H1 (cell line): ENCODE data around the gene SRXN1. TPM values are rescaled to one million over a fixed set of nuclear protein-coding genes. Genes with fewer than 3 reads are reported as not detected.
A peak's percentile ranks its signal among the peaks of the same experiment; 100 is the strongest.

Experiments
- CEBPB ChIP-seq: IDR thresholded peaks from 2 replicates; pipeline ENCODE4 v1.6.1; 2012; ENCODE audit warnings: low read depth, low read length
- NRF1 ChIP-seq: IDR thresholded peaks from 2 replicates; pipeline ENCODE4 v1.6.1; 2011; ENCODE audit warnings: mild to moderate bottlenecking, low read depth, low read length, improper control_type of control experiment
- POLR2A ChIP-seq, 2 experiments: IDR thresholded peaks; 1 replicate in 1 of 2; 2 replicates in 1 of 2; pipeline ENCODE4 v1.6.1; 2011; ENCODE audit warnings: low read depth in 2 of 2, low read length in 2 of 2, mild to moderate bottlenecking in 2 of 2; ENCODE audit errors: control extremely low read depth in 1 of 2
- RAD21 ChIP-seq, 2 experiments: IDR thresholded peaks in 1 of 2; conservative IDR thresholded peaks in 1 of 2; 2 replicates each; pipeline ENCODE4 v1.6.1; 2011; ENCODE audit warnings: low read depth in 2 of 2, low read length in 2 of 2, improper control_type of control experiment in 1 of 2, inconsistent platforms in 1 of 2, mild to moderate bottlenecking in 1 of 2, moderate library complexity in 1 of 2
- SIN3A ChIP-seq, 2 experiments: IDR thresholded peaks in 1 of 2; conservative IDR thresholded peaks in 1 of 2; 2 replicates each; pipeline ENCODE4 v1.6.1; 2011 to 2012; ENCODE audit warnings: low read length in 2 of 2, improper control_type of control experiment in 1 of 2, low read depth in 1 of 2, mild to moderate bottlenecking in 1 of 2
- SIRT6 ChIP-seq: IDR thresholded peaks from one replicate; pipeline ENCODE4 v1.7.1; 2012; ENCODE audit warnings: low read length, inconsistent platforms
- SP2 ChIP-seq: IDR thresholded peaks from 2 replicates; pipeline ENCODE4 v1.6.1; 2012; ENCODE audit warnings: mild to moderate bottlenecking, low read length, inconsistent platforms
- SP4 ChIP-seq: IDR thresholded peaks from 2 replicates; pipeline ENCODE4 v1.6.1; 2012; ENCODE audit warnings: low read length, inconsistent platforms
- SRF ChIP-seq: IDR thresholded peaks from 2 replicates; pipeline ENCODE4 v1.6.1; 2011; ENCODE audit warnings: mild to moderate bottlenecking, low read depth, low read length, moderate library complexity
- YY1 ChIP-seq: IDR thresholded peaks from 2 replicates; pipeline ENCODE4 v1.6.1; 2011; ENCODE audit warnings: low read depth, mild to moderate bottlenecking, low read length
- polyA plus RNA-seq, 7 experiments: library from polyadenylated mRNA; depleted of rRNA in 3 of 7; stranded (reverse) in 5 of 7; unstranded in 2 of 7; fragments of >200 nt in 5 of 7; fragments of 200-250 nt in 2 of 7; gene quantifications; 1 replicate in 5 of 7; 2 replicates in 1 of 7; 4 replicates in 1 of 7; pipeline versions ENCODE4 v1.2.1 to v1.2.3, GENCODE V29; 2011 to 2013; ENCODE audit warnings: missing spikeins in 2 of 7, mixed read lengths in 2 of 7
- total RNA-seq: library from RNA; stranded (reverse); fragmentation: NEBNext Ultra II Directional; extraction: Animal tissue kit (Norgen Biotek cat#: 25700); gene quantifications from 2 replicates; pipeline ENCODE4 v1.2.1, GENCODE V29; 2021
- TF ChIP-seq, protein P1 (sequence below): fragments of 300-600 bp; sonication (generic); IDR thresholded peaks from 2 replicates; pipeline ENCODE4 v1.7.1; 2012; ENCODE audit warnings: low read length, moderate library complexity, mild to moderate bottlenecking, inconsistent platforms; ENCODE audit not compliant: insufficient replicate concordance

Gene SRXN1
- total and polyA plus RNA-seq, 2 of the 8 experiments (the other 6 are each of a cell fraction or from before 2014, with no cell fraction given), result 12.2 to 15.8 TPM

DNA sequence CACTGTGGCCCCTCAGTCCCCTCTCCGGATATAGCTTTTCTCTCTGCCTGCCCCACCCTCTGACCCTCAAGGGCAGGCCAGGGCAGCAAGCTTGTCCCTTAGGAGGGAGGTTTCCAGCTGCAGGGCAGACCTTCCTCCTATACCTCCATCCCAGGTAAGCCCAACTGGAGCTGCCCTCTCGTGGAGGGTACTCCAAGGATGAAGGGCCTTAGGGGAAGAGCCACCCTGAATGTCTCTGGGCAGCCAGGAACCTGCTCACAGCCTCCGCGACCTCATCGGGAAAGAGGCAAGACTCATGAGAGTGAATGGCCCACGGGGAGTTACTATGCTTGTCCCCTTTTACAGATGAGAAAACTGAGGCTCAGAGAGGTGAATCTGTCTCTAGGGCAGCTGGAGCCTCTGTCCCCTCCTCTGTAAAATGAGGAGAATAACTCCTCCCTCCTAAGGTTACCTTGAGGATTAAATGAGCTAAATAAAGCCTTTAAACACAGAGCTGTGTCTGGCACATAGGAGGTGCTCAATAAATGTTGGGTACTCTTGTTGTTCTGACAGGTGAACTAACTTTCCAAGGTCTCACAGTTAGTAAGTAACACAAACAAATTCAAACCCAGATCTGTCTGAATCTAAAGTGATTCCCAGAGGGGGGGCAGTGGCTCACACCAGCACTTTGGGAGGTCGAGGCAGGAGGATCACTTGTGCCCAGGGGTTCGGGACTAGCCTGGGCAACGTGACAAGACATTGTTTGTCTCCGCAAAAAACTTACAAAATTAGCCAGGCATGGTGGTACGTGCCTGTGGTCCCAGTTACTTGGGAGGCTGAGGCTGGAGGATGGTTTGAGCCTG lies 12.1 kb downstream of the SRXN1 start (continued):
- TF ChIP-seq RAD21 (IDR thresholded peaks at IDR 0.05 in 1 of 2, conservative IDR thresholded peaks at IDR 0.05 in 1 of 2; ENCODE audit: low read depth in 2 of 2, low read length in 2 of 2) (peak; percentile 4 to 25; a peak in 2 of 4 replicates), YY1 (no peak), POLR2A (IDR thresholded peaks at IDR 0.05; ENCODE audit: control extremely low read depth in 1 of 2, low read depth in 2 of 2, low read length in 2 of 2) (no peak), SIN3A (conservative IDR thresholded peaks at IDR 0.05 in 1 of 2, IDR thresholded peaks at IDR 0.05 in 1 of 2; ENCODE audit: low read depth in 1 of 2, low read length in 2 of 2) (no peak), SRF (no peak), NRF1 (no peak), SIRT6 (no peak), SP4 (no peak), CEBPB (no peak), SP2 (no peak)
- TF ChIP-seq, protein P1, sequence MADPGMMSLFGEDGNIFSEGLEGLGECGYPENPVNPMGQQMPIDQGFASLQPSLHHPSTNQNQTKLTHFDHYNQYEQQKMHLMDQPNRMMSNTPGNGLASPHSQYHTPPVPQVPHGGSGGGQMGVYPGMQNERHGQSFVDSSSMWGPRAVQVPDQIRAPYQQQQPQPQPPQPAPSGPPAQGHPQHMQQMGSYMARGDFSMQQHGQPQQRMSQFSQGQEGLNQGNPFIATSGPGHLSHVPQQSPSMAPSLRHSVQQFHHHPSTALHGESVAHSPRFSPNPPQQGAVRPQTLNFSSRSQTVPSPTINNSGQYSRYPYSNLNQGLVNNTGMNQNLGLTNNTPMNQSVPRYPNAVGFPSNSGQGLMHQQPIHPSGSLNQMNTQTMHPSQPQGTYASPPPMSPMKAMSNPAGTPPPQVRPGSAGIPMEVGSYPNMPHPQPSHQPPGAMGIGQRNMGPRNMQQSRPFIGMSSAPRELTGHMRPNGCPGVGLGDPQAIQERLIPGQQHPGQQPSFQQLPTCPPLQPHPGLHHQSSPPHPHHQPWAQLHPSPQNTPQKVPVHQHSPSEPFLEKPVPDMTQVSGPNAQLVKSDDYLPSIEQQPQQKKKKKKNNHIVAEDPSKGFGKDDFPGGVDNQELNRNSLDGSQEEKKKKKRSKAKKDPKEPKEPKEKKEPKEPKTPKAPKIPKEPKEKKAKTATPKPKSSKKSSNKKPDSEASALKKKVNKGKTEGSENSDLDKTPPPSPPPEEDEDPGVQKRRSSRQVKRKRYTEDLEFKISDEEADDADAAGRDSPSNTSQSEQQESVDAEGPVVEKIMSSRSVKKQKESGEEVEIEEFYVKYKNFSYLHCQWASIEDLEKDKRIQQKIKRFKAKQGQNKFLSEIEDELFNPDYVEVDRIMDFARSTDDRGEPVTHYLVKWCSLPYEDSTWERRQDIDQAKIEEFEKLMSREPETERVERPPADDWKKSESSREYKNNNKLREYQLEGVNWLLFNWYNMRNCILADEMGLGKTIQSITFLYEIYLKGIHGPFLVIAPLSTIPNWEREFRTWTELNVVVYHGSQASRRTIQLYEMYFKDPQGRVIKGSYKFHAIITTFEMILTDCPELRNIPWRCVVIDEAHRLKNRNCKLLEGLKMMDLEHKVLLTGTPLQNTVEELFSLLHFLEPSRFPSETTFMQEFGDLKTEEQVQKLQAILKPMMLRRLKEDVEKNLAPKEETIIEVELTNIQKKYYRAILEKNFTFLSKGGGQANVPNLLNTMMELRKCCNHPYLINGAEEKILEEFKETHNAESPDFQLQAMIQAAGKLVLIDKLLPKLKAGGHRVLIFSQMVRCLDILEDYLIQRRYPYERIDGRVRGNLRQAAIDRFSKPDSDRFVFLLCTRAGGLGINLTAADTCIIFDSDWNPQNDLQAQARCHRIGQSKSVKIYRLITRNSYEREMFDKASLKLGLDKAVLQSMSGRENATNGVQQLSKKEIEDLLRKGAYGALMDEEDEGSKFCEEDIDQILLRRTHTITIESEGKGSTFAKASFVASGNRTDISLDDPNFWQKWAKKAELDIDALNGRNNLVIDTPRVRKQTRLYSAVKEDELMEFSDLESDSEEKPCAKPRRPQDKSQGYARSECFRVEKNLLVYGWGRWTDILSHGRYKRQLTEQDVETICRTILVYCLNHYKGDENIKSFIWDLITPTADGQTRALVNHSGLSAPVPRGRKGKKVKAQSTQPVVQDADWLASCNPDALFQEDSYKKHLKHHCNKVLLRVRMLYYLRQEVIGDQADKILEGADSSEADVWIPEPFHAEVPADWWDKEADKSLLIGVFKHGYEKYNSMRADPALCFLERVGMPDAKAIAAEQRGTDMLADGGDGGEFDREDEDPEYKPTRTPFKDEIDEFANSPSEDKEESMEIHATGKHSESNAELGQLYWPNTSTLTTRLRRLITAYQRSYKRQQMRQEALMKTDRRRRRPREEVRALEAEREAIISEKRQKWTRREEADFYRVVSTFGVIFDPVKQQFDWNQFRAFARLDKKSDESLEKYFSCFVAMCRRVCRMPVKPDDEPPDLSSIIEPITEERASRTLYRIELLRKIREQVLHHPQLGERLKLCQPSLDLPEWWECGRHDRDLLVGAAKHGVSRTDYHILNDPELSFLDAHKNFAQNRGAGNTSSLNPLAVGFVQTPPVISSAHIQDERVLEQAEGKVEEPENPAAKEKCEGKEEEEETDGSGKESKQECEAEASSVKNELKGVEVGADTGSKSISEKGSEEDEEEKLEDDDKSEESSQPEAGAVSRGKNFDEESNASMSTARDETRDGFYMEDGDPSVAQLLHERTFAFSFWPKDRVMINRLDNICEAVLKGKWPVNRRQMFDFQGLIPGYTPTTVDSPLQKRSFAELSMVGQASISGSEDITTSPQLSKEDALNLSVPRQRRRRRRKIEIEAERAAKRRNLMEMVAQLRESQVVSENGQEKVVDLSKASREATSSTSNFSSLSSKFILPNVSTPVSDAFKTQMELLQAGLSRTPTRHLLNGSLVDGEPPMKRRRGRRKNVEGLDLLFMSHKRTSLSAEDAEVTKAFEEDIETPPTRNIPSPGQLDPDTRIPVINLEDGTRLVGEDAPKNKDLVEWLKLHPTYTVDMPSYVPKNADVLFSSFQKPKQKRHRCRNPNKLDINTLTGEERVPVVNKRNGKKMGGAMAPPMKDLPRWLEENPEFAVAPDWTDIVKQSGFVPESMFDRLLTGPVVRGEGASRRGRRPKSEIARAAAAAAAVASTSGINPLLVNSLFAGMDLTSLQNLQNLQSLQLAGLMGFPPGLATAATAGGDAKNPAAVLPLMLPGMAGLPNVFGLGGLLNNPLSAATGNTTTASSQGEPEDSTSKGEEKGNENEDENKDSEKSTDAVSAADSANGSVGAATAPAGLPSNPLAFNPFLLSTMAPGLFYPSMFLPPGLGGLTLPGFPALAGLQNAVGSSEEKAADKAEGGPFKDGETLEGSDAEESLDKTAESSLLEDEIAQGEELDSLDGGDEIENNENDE, result no peak
